GM12878 (cell line): ENCODE measurements around the gene OR1L8. TPM values are rescaled to one million over a fixed set of nuclear protein-coding genes. Genes with fewer than 3 reads are reported as not detected.

Experiments used
- ATAC-seq: fragments of 200-7000 bp; cut with Tn5 transposase; 3 replicates; pipeline ENCODE4 v1.9.1; 2020; ENCODE audit warnings: mild to moderate bottlenecking, moderate library complexity
- BruUV-seq: library from RNA; stranded (reverse); fragments of 400-500 nt; replicated peaks from 2 replicates; lab custom pipeline; 2021; lab: Mats Ljungman, UMichigan
- CTCF ChIA-PET: fragments of 300-600 bp; sonication (Branson Sonifier 250); formaldehyde crosslinking; extraction: SDS; loops from one replicate; lab custom pipeline; 2021; ENCODE audit warnings: inconsistent platforms; lab: Yijun Ruan, JAX
- POLR2A ChIA-PET: fragments of 350-600 bp; formaldehyde crosslinking; extraction: SDS; loops from one replicate; lab custom pipeline; 2021; ENCODE audit warnings: inconsistent platforms; lab: Charles Lee
- RAD21 ChIA-PET: fragments of 300-600 bp; sonication (Branson Sonifier 250); formaldehyde crosslinking; loops from one replicate; lab custom pipeline; 2023; ENCODE audit warnings: antibody characterized with exemption; ENCODE audit not compliant: unreplicated experiment; lab: Charles Lee
- SMC1A ChIA-PET: fragments of 300-600 bp; sonication (Branson Sonifier 250); formaldehyde crosslinking; loops from one replicate; lab custom pipeline; 2023; ENCODE audit not compliant: unreplicated experiment, uncharacterized antibody; lab: Charles Lee
- DNase-seq: peaks from one replicate; pipeline ENCODE4 v3.0.0-alpha.2; 2011; ENCODE audit warnings: low read depth, low spot score
- FAIRE-seq: peaks from 3 replicates; lab custom pipeline; 2011; peaks lifted over from hg19 to GRCh38; lab: Jason Lieb, UNC
- H2AFZ ChIP-seq: 2 replicates; pipeline ENCODE4 v1.6.0; 2011; ENCODE audit warnings: low read depth, low read length, control low read depth; ENCODE audit not compliant: control insufficient read depth
- H3K27ac ChIP-seq: 2 replicates; pipeline ENCODE4 v1.5.1; 2011; ENCODE audit warnings: control low read depth; ENCODE audit not compliant: control insufficient read depth, insufficient read depth
- H3K27me3 ChIP-seq, 2 experiments: replicated peaks in 1 of 2; 2 replicates each; pipeline versions ENCODE4 v1.6.0 to v1.6.1; 2011; ENCODE audit warnings: low read length in 1 of 2; ENCODE audit not compliant: control insufficient read depth in 2 of 2, insufficient read depth in 2 of 2
- H3K36me3 ChIP-seq, 2 experiments: 2 replicates each; pipeline ENCODE4 v1.5.1; 2011; ENCODE audit warnings: low read length in 1 of 2; ENCODE audit not compliant: control insufficient read depth in 2 of 2, insufficient read depth in 2 of 2
- H3K4me1 ChIP-seq: 2 replicates; pipeline ENCODE4 v1.6.1; 2011; ENCODE audit warnings: mild to moderate bottlenecking, low read length, moderate library complexity, mixed read lengths; ENCODE audit not compliant: control insufficient read depth, insufficient read depth
- H3K4me2 ChIP-seq: 2 replicates; pipeline ENCODE4 v1.6.0; 2011; ENCODE audit warnings: control low read depth; ENCODE audit not compliant: control insufficient read depth, insufficient read depth
- H3K4me3 ChIP-seq: fragments of 200-600 bp; sonication (generic); 2 replicates; pipeline ENCODE4 v1.5.1; 2016
- H3K79me2 ChIP-seq: 2 replicates; pipeline ENCODE4 v1.6.0; 2011; ENCODE audit warnings: low read length; ENCODE audit not compliant: control insufficient read depth, insufficient read depth
- H3K9ac ChIP-seq: 2 replicates; pipeline ENCODE4 v1.8.0; 2011; ENCODE audit warnings: low read length, control low read depth, mixed read lengths; ENCODE audit not compliant: control insufficient read depth, insufficient read depth
- H3K9me3 ChIP-seq: replicated peaks from 3 replicates; pipeline ENCODE4 v1.5.1; 2011; ENCODE audit warnings: mild to moderate bottlenecking, low read length; ENCODE audit not compliant: control insufficient read depth, insufficient read depth
- H4K20me1 ChIP-seq: 2 replicates; pipeline ENCODE4 v1.6.0; 2011; ENCODE audit not compliant: control insufficient read depth, insufficient read depth
- CEBPB ChIP-seq, 2 experiments: fragments of 150-350 bp in 1 of 2; IDR thresholded peaks; 2 replicates each; pipeline ENCODE4 v1.6.1; 2012 to 2014; ENCODE audit warnings: low read depth in 2 of 2, low read length in 2 of 2, borderline replicate concordance in 1 of 2, inconsistent platforms in 1 of 2
- HDAC6 ChIP-seq: fragments of 200-600 bp; sonication (generic); IDR thresholded peaks from one replicate; pipeline ENCODE4 v1.8.0; 2017; ENCODE audit warnings: antibody characterized with exemption; ENCODE audit not compliant: unreplicated experiment
- NR2C2 ChIP-seq: IDR thresholded peaks from 2 replicates; pipeline ENCODE4 v1.6.1; 2011; ENCODE audit warnings: borderline replicate concordance, low read depth; ENCODE audit not compliant: control insufficient read depth, insufficient read length
- SRF ChIP-seq, 2 experiments: IDR thresholded peaks; 2 replicates each; pipeline ENCODE4 v1.6.1; 2011; ENCODE audit warnings: low read depth in 2 of 2, low read length in 2 of 2, mild to moderate bottlenecking in 1 of 2, moderate library complexity in 1 of 2
- TCF7 ChIP-seq: IDR thresholded peaks from 2 replicates; pipeline ENCODE4 v1.6.1; 2014; ENCODE audit warnings: antibody characterized with exemption, borderline replicate concordance
- YBX1 ChIP-seq: fragments of 450-650 bp; IDR thresholded peaks from 2 replicates; pipeline ENCODE4 v1.6.1; 2016; ENCODE audit warnings: antibody characterized with exemption
- WGBS: methylation state at CpG from one replicate; pipeline ENCODE4 v1.1.6; 2016; ENCODE audit warnings: low lambda C conversion rate; ENCODE audit not compliant: insufficient replicate concordance, insufficient coverage; ENCODE audit errors: missing lambda C conversion rate; 5-methylcytosine and 5-hydroxymethylcytosine counted together
- in situ Hi-C: fragments of 300-500 bp; cut with MboI; formaldehyde crosslinking; loops from 9 replicates; pipeline ENCODE4 v1.14.3; 2018; ENCODE audit warnings: mixed read lengths
- intact Hi-C: fragments of 100-400 bp; cut with micrococcal nuclease; formaldehyde crosslinking; loops from one replicate; pipeline ENCODE4 v1.14.2; 2022; ENCODE audit not compliant: unreplicated experiment
- polyA plus RNA-seq, 11 experiments: library from polyadenylated mRNA; depleted of rRNA in 4 of 11; unstranded in 6 of 11; stranded (reverse) in 5 of 11; fragments of >200 nt; fragmentation: Nextera tagmentation in 4 of 11; fragmentation: Illumina TruSeq in 1 of 11; extraction: Ambion mirVana in 4 of 11; extraction: Trizol in 1 of 11; gene quantifications; 1 replicate in 1 of 11; 2 replicates in 10 of 11; pipeline versions ENCODE4 v1.2.1 to v1.2.3, GENCODE V29; 2011 to 2016; ENCODE audit warnings: inconsistent platforms in 2 of 11, missing spikeins in 2 of 11, low read depth in 1 of 11
- total RNA-seq, 4 experiments: library from RNA; depleted of rRNA in 3 of 4; stranded (reverse); fragments of >200 nt in 3 of 4; fragmentation: Illumina TruSeq in 1 of 4; extraction: Trizol in 1 of 4; gene quantifications; 2 replicates each; pipeline versions ENCODE4 v1.2.1 to v1.2.3, GENCODE V29; 2013 to 2021

OR1L8 gene
- total and polyA plus RNA-seq, 10 of the 15 experiments (the other 5 are each of a cell fraction or from before 2014, with no cell fraction given) = not detected

DNA sequence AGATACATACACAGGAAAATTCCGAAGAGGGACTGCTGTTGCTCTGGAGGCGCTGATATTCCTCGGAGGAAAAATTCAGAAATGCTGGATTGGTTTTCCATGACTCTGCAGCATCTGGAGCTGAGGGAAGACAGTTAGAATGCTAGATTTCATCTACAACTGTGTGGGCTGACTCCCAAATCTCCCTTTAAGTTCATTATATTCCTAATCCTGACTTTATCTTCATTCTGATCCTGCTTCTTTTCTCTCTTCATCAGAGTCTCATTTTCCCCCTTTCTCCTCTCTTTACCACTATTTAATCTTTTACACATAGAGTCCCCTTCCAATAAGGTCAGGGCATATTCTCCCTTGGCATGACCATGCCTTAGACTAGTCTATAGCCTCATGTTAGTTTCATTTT is 56.0 kb downstream of the OR1L8 start, which contains the start of gene OR1N1:
TSS of gene OR1N1 (minus strand) at position 101 of the 400 bp plus-strand sequence. CDS start at position 101, 0 bp downstream.
- Histone ChIP-seq H3K9me3 (no peaks in the 10 kb centered on the region), H3K79me2 (no peaks in the 10 kb centered on the region), H2AFZ (no peak within 1 kb of the TSS), H3K4me2 (no peak within 1 kb of the TSS), H3K27me3 (no peaks in the 10 kb centered on the region), H3K4me1 (no peaks in the 10 kb centered on the region), H3K36me3 (no peaks in the 10 kb centered on the region), H3K4me3 (no peak within 1 kb of the TSS)
- POLR2A ChIA-PET = no interaction called here
- FAIRE-seq (no peak), DNase-seq (no peak), ATAC-seq (no peak)
- BruUV-seq = no TSS peak
- RAD21 ChIA-PET = no interaction called here
- CTCF ChIA-PET = no interaction called here
- in situ Hi-C loops = no loop called here
- TF ChIP-seq CEBPB (IDR thresholded peaks at IDR 0.05; ENCODE audit: borderline replicate concordance in 1 of 2, low read depth in 2 of 2, low read length in 2 of 2) (no peak), SRF (IDR thresholded peaks at IDR 0.05; ENCODE audit: low read depth in 2 of 2, low read length in 2 of 2) (no peak)
- TF ChIP-seq, all 136 proteins: peak for 0
- Histone ChIP-seq H4K20me1 (no peaks in the 10 kb centered on the region), H3K9ac (no peak within 1 kb of the TSS), H3K27ac (no peak within 1 kb of the TSS)
- SMC1A ChIA-PET = no interaction called here
- intact Hi-C loops = no loop called here
- 45% methylated on average over 3 of the region's 3 CpGs for WGBS

DNA sequence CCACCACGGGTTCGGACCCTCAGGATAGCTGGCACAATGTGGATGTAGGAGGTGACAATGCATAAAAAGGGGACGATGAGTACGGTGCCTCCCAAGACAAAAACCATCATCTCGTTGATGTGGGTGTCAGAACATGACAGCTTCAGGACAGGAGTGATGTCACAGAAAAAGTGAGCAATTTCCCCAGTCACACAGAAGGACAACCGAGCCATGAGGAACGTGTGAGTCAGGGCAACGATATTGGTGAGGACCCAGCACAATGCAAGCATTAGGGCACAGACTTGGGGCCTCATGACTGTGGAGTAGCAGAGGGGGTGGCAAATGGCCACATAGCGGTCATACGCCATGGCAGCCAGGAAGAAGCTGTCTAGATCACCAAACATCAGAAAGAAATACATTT is 56.6 kb downstream of the OR1L8 start:
- Histone ChIP-seq H3K27me3 (no peaks in the 10 kb centered on the region), H3K9ac (no peak overlapping the region), H2AFZ (no peak overlapping the region), H3K4me1 (no peaks in the 10 kb centered on the region), H3K79me2 (no peaks in the 10 kb centered on the region), H3K36me3 (no peaks in the 10 kb centered on the region), H4K20me1 (no peaks in the 10 kb centered on the region), H3K4me3 (no peak overlapping the region), H3K4me2 (no peak overlapping the region), H3K27ac (no peak overlapping the region), H3K9me3 (no peaks in the 10 kb centered on the region)
- BruUV-seq = no TSS peak
- DNase-seq (no peak), FAIRE-seq (no peak), ATAC-seq (no peak)
- ChIA-PET RAD21 (no interaction called here), POLR2A (no interaction called here), CTCF (interaction anchor here (0.6 kb wide), 1 partner anchor 488 kb away, joined by 3 read pairs; no protein-coding TSS in a partner anchor), SMC1A (no interaction called here)
- WGBS = 19% methylated on average over 10 of the region's 10 CpGs
- TF ChIP-seq NR2C2 (no peak), HDAC6 (no peak), TCF7 (no peak), YBX1 (no peak)
- intact Hi-C loops = no loop called here
- in situ Hi-C loops = no loop called here
